ENCODE measurements around the gene CEP72. TPM values are rescaled to one million over a fixed set of nuclear protein-coding genes. Genes with fewer than 3 reads are reported as not detected.
"Not testable (repeated sequence)": the region's sequence is repeated elsewhere in the genome, so short reads cannot be mapped to it uniquely, and the experiment has no call there.

Gene CEP72
- total RNA-seq, 4 donors from 2014 or later: 2.6 to 9.4 (median 4.2) TPM

DNA sequence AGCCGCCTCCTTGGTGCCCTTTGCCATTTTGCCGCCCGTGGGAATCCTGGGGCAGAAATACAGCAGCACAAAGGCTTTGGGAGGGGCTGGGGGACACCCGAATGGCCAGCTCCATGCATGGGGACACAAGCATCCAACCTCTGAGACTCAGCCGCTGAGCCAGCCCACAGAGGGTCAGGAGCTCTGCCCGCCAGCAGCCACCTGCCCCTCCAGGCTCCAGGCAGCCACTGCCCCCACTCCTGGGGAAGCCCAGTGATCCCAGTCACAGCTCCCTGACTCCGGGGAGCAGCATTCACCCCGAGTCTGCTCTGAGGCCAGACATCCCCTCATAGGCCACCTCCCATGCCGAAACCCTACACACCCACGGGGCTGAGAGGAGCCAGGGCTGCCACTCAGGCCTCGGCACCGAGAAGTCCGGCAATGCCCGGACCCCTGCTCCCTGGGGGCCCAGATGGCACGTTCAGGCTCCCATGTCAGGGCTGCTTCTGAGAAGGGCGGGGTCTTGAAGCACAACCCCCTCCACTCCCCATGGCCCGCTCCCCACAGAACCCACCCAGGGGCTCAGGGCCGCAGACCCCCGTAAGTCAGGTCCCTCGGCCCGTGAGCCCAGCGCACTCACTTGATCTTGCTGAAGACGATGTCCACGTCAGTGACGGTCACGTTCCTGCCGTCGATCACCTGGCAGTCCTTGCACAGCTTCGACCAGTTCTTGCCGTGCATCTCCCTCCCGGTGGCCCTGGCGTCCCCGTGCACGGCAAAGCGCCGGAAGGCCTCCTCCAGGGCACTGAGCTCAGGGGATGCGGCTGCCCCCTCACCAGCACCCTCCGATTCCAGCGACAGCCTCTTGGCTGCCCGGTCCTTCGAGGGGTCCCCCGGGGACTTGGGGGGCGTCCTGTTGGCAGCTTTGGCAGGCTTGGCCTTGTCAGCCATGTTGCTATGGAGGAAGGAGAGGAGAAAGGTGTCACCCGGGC, 65.3 kb downstream of the CEP72 start:
- Histone ChIP-seq H3K36me3 (no peaks in the 10 kb centered on the region), H3K27ac (no peak overlapping the region), H3K4me3 (no peak overlapping the region), H3K9me3 (no peaks in the 10 kb centered on the region), H3K4me1 (peaks cover 20 to 24% (median 22%) of the 10 kb centered on the region in 4 donors), H3K27me3 (no peaks in the 10 kb centered on the region)
- in situ Hi-C loops (cut with MboI; ENCODE audit: low pct_ligation_motif_present in 1 of 4, low pct_unique_long_range_greater_than_20kb in 1 of 4, low sequenced_read_pairs in 3 of 4) (no loop called here), intact Hi-C loops (cut with DNase I; ENCODE audit: low total_unique reads) (no loop called here)
- DNase-seq: no peak
- 48 to 86% methylated on average over 5 to 44 of the region's 44 CpGs for WGBS, 2 donors (ENCODE audit: low coverage in 1 of 2)
- TF ChIP-seq, protein P1, sequence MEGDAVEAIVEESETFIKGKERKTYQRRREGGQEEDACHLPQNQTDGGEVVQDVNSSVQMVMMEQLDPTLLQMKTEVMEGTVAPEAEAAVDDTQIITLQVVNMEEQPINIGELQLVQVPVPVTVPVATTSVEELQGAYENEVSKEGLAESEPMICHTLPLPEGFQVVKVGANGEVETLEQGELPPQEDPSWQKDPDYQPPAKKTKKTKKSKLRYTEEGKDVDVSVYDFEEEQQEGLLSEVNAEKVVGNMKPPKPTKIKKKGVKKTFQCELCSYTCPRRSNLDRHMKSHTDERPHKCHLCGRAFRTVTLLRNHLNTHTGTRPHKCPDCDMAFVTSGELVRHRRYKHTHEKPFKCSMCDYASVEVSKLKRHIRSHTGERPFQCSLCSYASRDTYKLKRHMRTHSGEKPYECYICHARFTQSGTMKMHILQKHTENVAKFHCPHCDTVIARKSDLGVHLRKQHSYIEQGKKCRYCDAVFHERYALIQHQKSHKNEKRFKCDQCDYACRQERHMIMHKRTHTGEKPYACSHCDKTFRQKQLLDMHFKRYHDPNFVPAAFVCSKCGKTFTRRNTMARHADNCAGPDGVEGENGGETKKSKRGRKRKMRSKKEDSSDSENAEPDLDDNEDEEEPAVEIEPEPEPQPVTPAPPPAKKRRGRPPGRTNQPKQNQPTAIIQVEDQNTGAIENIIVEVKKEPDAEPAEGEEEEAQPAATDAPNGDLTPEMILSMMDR (IDR thresholded peaks at IDR 0.05): no peak
- TF ChIP-seq POLR2AphosphoS5 (IDR thresholded peaks at IDR 0.05) (no peak), POLR2A (IDR thresholded peaks at IDR 0.05) (no peak), EP300 (IDR thresholded peaks at IDR 0.05; ENCODE audit: low read depth) (no peak)

DNA sequence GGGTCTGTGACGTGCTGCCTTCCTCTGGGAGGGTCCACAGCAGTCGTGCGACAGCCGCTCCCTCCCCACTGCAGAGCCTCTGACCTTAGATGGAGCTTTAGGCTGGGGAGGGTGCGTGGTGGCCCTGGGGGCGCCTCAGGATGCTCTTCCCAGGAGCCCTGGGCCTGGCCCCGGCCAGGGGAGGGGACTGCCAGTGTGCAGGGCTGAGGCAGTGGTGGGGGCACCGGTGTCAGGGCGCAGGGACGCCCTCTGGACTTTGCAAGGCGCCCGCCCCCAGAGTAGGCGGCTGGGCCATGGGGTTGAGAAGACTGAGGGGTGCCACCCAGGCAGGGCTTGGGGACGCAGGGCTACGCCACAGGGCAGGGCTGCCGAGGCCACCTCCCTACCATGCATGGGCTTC, 66.4 kb downstream of the CEP72 start:
- H3K4me3 ChIP-seq; H3K27me3 ChIP-seq; intact Hi-C loops (cut with DNase I; ENCODE audit: low total_unique reads); H3K36me3 ChIP-seq; H3K27ac ChIP-seq; in situ Hi-C loops (cut with MboI; ENCODE audit: low pct_ligation_motif_present in 1 of 4, low pct_unique_long_range_greater_than_20kb in 1 of 4, low sequenced_read_pairs in 3 of 4); H3K9me3 ChIP-seq; DNase-seq: not testable (repeated sequence)
- H3K4me1 ChIP-seq: peaks cover 10 to 13% (median 11%) of the 10 kb centered on the region in 4 donors
- 87% methylated on average over 9 of the region's 16 CpGs; no CpG with 5 or more reads in 1 of the 2 donors for WGBS, 2 donors (ENCODE audit: low coverage in 1 of 2)

DNA sequence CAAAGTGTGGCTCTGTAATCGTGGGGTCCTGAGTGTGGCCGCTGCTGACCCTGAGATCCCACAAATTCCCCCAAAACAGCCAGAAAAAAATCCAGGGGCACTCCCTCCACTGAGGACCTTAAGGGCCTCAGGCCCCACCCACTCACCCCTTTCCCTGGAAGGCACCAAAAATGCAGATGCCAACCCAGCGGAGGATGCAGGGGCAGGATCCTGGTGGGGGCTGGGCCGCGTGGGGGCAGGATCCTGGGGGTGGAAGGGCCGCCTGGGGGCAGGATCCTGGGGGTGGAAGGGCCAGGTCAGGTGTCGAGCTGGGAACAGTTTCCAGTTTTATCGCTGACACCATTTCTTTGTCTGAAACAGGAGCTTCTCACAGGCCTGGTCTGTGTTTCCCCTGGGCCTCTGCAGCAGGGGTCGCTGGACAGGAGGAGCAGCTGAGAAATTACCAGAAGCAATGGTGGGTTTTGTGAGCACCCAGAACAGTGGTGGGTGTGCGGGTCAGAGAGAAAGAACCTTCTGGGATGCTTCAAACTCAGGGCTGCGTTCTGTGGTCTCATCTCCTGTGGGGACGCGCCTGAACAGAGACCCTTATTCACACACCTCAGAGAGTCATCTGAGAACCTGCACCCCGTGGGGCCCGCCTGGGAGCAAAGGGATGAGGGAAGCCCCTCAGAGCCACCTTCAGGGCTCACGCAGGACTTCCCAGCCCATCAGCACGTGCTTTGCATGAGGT, 67.2 kb downstream of the CEP72 start:
- intact Hi-C loops (cut with DNase I; ENCODE audit: low total_unique reads); H3K27me3 ChIP-seq; in situ Hi-C loops (cut with MboI; ENCODE audit: low pct_ligation_motif_present in 1 of 4, low pct_unique_long_range_greater_than_20kb in 1 of 4, low sequenced_read_pairs in 3 of 4); H3K27ac ChIP-seq; H3K4me3 ChIP-seq; DNase-seq; H3K4me1 ChIP-seq; H3K9me3 ChIP-seq; H3K36me3 ChIP-seq: not testable (repeated sequence)
- whole genome bisulfite sequencing, 2 donors (ENCODE audit: low coverage in 1 of 2): 81% methylated on average over 13 of the region's 17 CpGs; no CpG with 5 or more reads in 1 of the 2 donors

DNA sequence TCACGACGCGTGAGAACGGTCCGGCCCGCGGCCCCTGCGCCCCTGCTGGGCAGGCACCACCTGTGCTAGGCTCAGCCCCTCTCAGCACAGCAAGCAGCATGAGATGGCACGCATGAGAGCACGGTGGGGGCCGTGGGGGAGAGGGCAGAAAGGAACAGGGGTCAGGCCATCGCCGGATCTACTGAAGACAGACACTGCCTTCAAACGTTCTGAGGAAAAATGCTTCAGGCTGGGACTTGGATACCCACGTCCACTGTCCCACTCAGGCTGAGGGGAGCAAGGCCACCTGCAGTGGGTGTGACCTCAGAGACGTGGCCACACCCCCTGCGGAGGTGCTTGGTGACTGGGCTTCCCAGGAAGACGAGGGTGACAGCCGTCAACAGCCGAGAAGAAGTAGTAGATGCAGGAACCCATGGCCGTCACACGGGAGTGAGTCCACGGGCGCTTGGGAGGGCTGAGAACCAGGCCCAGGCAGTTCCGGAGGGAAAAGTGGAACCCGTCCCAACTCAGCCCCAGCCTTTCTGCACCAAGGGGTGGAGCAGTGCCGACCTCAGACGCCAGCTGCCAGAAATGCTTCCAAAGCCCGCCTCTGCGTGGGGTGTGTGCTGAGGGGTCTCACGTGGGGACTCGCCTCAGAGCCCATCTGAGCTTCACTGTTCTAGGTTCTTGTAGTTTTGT, 68.1 kb downstream of the CEP72 start:
- DNase-seq; in situ Hi-C loops (cut with MboI; ENCODE audit: low pct_ligation_motif_present in 1 of 4, low pct_unique_long_range_greater_than_20kb in 1 of 4, low sequenced_read_pairs in 3 of 4); H3K36me3 ChIP-seq; intact Hi-C loops (cut with DNase I; ENCODE audit: low total_unique reads); H3K27me3 ChIP-seq; H3K9me3 ChIP-seq; H3K27ac ChIP-seq; H3K4me1 ChIP-seq; H3K4me3 ChIP-seq: not testable (repeated sequence)
- 77% methylated on average over 4 of the region's 32 CpGs; no CpG with 5 or more reads in 1 of the 2 donors for WGBS, 2 donors (ENCODE audit: low coverage in 1 of 2)

DNA sequence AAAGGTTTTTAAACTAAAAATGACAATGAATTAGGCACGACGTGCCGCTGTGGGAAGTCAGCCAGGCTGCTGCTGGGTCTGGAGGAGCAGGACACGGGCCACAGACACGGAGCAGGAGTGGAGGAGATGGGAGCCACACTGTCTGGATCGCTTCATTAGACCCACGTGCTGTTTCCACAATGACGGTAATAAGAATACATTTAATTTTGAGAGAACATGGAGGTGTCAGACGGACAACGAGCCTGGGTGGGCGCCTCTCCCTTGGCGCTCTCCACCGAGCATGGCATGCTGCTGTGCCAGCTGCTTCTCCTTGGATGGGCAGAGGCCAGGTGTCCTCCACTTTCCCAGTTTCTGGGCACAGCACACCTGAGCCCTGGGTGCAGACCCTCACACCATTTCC, 68.7 kb downstream of the CEP72 start:
- H3K4me1 ChIP-seq; DNase-seq; H3K4me3 ChIP-seq; H3K36me3 ChIP-seq; in situ Hi-C loops (cut with MboI; ENCODE audit: low pct_ligation_motif_present in 1 of 4, low pct_unique_long_range_greater_than_20kb in 1 of 4, low sequenced_read_pairs in 3 of 4); intact Hi-C loops (cut with DNase I; ENCODE audit: low total_unique reads); H3K27ac ChIP-seq; H3K27me3 ChIP-seq; H3K9me3 ChIP-seq: not testable (repeated sequence)
- 87 to 90% methylated on average over 6 to 13 of the region's 13 CpGs for WGBS, 2 donors (ENCODE audit: low coverage in 1 of 2)

DNA sequence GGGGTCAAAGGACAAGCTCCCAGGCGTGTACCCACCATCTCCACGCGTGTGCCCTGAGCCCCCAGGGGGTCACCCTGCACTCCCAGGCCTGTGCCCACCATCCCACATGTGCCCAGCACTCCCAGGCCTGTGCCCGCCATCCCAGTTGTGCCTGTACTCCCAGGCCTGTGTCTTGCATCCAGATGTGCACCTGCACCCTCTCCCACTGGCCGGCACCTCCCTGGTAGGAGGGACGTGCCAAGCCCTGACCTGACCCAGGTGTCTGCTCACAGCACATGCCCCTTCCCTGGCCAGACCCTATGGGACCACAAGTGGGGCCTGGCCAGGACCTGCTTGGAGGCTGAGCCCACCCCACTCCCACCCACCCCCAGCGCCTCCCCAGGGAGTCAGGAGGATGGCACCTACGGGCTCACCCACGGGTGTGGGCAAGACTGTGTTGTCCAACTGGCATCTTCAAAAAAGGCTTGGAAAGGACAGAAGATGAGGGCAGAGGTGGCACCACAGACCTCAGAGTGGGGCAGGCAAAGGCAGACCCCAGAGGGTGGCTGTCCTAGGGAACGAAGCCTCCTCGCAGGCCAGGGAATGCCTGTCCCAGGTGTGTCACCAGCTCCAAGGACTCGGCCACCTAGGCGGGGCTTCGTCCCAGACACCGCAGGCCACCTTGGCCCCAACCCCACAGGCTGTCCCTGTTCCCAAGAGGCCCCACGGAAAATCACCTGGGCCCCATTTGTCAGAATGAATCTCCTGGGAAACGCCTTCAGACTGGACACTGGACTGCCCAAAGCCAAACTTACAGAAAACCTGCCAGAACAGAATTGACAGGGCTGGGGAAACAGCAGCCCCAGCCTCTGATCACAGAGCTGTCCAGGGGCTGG, 69.4 kb downstream of the CEP72 start:
- H3K4me1 ChIP-seq; intact Hi-C loops (cut with DNase I; ENCODE audit: low total_unique reads): not testable (repeated sequence)

DNA sequence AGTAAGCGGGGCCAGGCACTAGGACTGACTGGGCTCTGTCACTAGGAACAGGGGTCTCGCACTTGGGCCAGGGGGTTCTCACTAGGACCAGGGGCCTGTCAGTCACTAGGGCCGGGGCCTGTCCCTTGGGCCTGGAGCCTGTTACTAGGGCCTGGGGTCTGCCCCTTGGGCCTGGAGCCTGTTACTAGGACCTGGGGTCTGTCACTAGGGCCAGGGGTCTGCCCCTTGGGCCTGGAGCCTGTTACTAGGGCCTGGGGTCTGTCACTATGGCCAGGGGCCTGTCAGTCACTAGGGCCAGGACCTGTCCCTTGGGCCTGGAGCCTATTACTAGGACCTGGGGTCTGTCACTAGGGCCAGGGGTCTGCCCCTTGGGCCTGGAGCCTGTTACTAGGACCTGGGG, 70.1 kb downstream of the CEP72 start:
- WGBS, 2 donors (ENCODE audit: low coverage in 1 of 2): 100% methylated on average over 3 of the region's 3 CpGs; no CpG with 5 or more reads in 1 of the 2 donors
- H3K36me3 ChIP-seq; H3K27me3 ChIP-seq; intact Hi-C loops (cut with DNase I; ENCODE audit: low total_unique reads); in situ Hi-C loops (cut with MboI; ENCODE audit: low pct_ligation_motif_present in 1 of 4, low pct_unique_long_range_greater_than_20kb in 1 of 4, low sequenced_read_pairs in 3 of 4); H3K4me1 ChIP-seq; H3K4me3 ChIP-seq; H3K9me3 ChIP-seq; H3K27ac ChIP-seq; DNase-seq: not testable (repeated sequence)

More for the DNA sequence above, 69.4 kb downstream of the CEP72 start:
- H3K9me3 ChIP-seq; H3K4me3 ChIP-seq; H3K27me3 ChIP-seq; in situ Hi-C loops (cut with MboI; ENCODE audit: low pct_ligation_motif_present in 1 of 4, low pct_unique_long_range_greater_than_20kb in 1 of 4, low sequenced_read_pairs in 3 of 4); H3K36me3 ChIP-seq; H3K27ac ChIP-seq; DNase-seq: not testable (repeated sequence)
- WGBS, 2 donors (ENCODE audit: low coverage in 1 of 2): 86% methylated on average over 17 of the region's 17 CpGs; no CpG with 5 or more reads in 1 of the 2 donors

DNA sequence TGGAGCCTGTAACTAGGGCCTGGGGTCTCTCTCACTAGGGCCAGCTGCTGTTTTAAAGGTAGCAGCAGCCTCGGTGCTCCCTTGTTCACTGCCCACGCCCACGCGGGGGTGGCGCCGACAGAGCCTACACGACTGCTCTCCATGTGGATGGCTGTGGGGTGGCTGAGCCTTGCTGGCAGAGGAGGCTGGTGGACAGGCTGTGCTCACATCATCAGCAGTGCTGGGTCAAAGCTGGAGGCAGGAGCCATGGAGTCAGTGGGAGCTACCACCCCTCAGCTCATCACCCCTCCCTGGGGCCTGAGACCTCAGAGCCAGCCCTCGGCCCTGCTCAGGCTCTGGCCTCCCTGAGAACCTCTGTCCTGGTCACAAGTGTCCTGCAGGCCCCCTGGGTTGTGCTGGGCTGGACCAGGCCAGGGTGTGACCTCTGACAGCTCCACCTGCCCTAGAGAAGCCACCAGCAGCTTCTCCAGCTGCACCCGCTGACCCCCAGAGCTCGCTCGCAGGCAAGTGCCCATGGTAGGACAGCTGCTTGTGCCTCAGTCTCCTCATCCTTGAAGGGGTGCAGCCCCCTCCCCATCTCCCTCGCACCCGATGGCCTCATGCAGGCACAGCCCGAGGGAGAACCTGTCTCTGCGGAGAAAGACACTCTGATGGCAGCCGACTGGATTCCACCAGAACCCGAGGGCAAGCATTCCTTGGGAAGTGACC, 70.7 kb downstream of the CEP72 start:
- DNase-seq; intact Hi-C loops (cut with DNase I; ENCODE audit: low total_unique reads); H3K4me3 ChIP-seq; H3K27ac ChIP-seq; H3K36me3 ChIP-seq; H3K9me3 ChIP-seq; H3K27me3 ChIP-seq; in situ Hi-C loops (cut with MboI; ENCODE audit: low pct_ligation_motif_present in 1 of 4, low pct_unique_long_range_greater_than_20kb in 1 of 4, low sequenced_read_pairs in 3 of 4); H3K4me1 ChIP-seq: not testable (repeated sequence)
- WGBS, 2 donors (ENCODE audit: low coverage in 1 of 2): 85% methylated on average over 17 of the region's 17 CpGs; no CpG with 5 or more reads in 1 of the 2 donors

All from transverse colon (tissue), 4 donors.